Smooth muscle cell (in vitro differentiated cells): Measurements from ENCODE around the gene BBS12. TPM values are rescaled to one million over a fixed set of nuclear protein-coding genes. Genes with fewer than 3 reads are reported as not detected.

Experiments used
- DNase-seq: peaks from one replicate; lab custom pipeline; 2025; ENCODE audit not compliant: unreplicated experiment; lab: John Stamatoyannopoulos, UW
- H2AFZ ChIP-seq: fragments of 200-600 bp; sonication (generic); 2 replicates; pipeline ENCODE4 v1.6.0; 2016; ENCODE audit warnings: antibody characterized with exemption, low read depth, mild to moderate bottlenecking
- H3F3A ChIP-seq: fragments of 200-600 bp; sonication (generic); 2 replicates; pipeline ENCODE4 v1.6.0; 2017; ENCODE audit warnings: antibody characterized with exemption, low read depth
- H3K27ac ChIP-seq: fragments of 200-600 bp; sonication (generic); 2 replicates; pipeline ENCODE4 v1.5.1; 2016; ENCODE audit warnings: low read depth, mild to moderate bottlenecking
- H3K27me3 ChIP-seq: fragments of 200-600 bp; sonication (generic); 2 replicates; pipeline ENCODE4 v1.6.1; 2016; ENCODE audit warnings: low read depth, mild to moderate bottlenecking
- H3K36me3 ChIP-seq: fragments of 200-600 bp; sonication (generic); 2 replicates; pipeline ENCODE4 v1.5.1; 2016; ENCODE audit warnings: low read depth
- H3K4me1 ChIP-seq: fragments of 200-600 bp; sonication (generic); 2 replicates; pipeline ENCODE4 v1.5.1; 2016; ENCODE audit warnings: low read depth
- H3K4me2 ChIP-seq: fragments of 200-600 bp; sonication (generic); 2 replicates; pipeline ENCODE4 v1.6.0; 2016; ENCODE audit warnings: mild to moderate bottlenecking
- H3K4me3 ChIP-seq: fragments of 200-600 bp; sonication (generic); 2 replicates; pipeline ENCODE4 v1.5.1; 2016; ENCODE audit warnings: mild to moderate bottlenecking
- H3K79me2 ChIP-seq: fragments of 200-600 bp; sonication (generic); 2 replicates; pipeline ENCODE4 v1.6.0; 2016; ENCODE audit warnings: low read depth, mild to moderate bottlenecking
- H3K9ac ChIP-seq: fragments of 200-600 bp; sonication (generic); 2 replicates; pipeline ENCODE4 v1.6.0; 2016; ENCODE audit warnings: low read depth
- H3K9me3 ChIP-seq: fragments of 200-600 bp; sonication (generic); replicated peaks from 2 replicates; pipeline ENCODE4 v1.5.1; 2016; ENCODE audit warnings: low read depth
- H4K20me1 ChIP-seq: fragments of 200-600 bp; sonication (generic); 2 replicates; pipeline ENCODE4 v1.6.0; 2016; ENCODE audit warnings: low read depth
- CTCF ChIP-seq: fragments of 200-600 bp; sonication (generic); IDR thresholded peaks from 2 replicates; pipeline ENCODE4 v1.5.1; 2017; ENCODE audit warnings: borderline replicate concordance, mild to moderate bottlenecking, antibody characterized with exemption; ENCODE audit not compliant: insufficient read depth, poor library complexity, severe bottlenecking
- WGBS: methylation state at CpG from one replicate; pipeline ENCODE4 v1.1.7; 2016; ENCODE audit warnings: low lambda C conversion rate; 5-methylcytosine and 5-hydroxymethylcytosine counted together
- polyA plus RNA-seq: library from polyadenylated mRNA; unstranded; fragments of >200 nt; fragmentation: Nextera tagmentation; extraction: Ambion mirVana; gene quantifications from 2 replicates; pipeline ENCODE4 v1.2.1, GENCODE V29; 2016
- total RNA-seq: library from RNA; depleted of rRNA; stranded (reverse); fragments of >200 nt; gene quantifications from 2 replicates; pipeline ENCODE4 v1.2.3, GENCODE V29; 2014

Gene BBS12
- total and polyA plus RNA-seq, 2 experiments from 2014 or later, result 3.6 to 3.7 TPM

GRCh38 chr4:122788935-122789334 is 56.4 kb downstream of the BBS12 start:
- Histone ChIP-seq H3K27ac (no peak overlapping the region), H3K27me3 (no peaks in the 10 kb centered on the region), H3K36me3 (no peaks in the 10 kb centered on the region), H3K4me2 (no peak overlapping the region), H3F3A (no peaks in the 10 kb centered on the region), H4K20me1 (no peaks in the 10 kb centered on the region), H3K4me1 (peaks cover 3% of the 10 kb centered on the region), H3K79me2 (no peaks in the 10 kb centered on the region), H2AFZ (no peak overlapping the region), H3K4me3 (no peak overlapping the region), H3K9ac (no peak overlapping the region), H3K9me3 (no peaks in the 10 kb centered on the region)
- no peak for TF ChIP-seq CTCF
- no peak for DNase-seq
- 85% methylated on average over 4 of the region's 4 CpGs for whole genome bisulfite sequencing

GRCh38 chr4:122793811-122794210 is 61.3 kb downstream of the BBS12 start:
- Histone ChIP-seq H3K4me1 (peaks cover 21% of the 10 kb centered on the region), H4K20me1 (no peaks in the 10 kb centered on the region), H3K27ac (no peak overlapping the region), H3K4me2 (no peak overlapping the region), H3K4me3 (no peak overlapping the region), H3K79me2 (no peaks in the 10 kb centered on the region), H2AFZ (no peak overlapping the region), H3K9ac (no peak overlapping the region), H3F3A (no peaks in the 10 kb centered on the region), H3K9me3 (no peaks in the 10 kb centered on the region), H3K27me3 (no peaks in the 10 kb centered on the region), H3K36me3 (no peaks in the 10 kb centered on the region)
- TF ChIP-seq CTCF, result no peak
- no peak for DNase-seq

Other genes with a start within 250 kb of the BBS12 start
- gene IL21, start 111.6 kb upstream of the BBS12 start, total RNA-seq, result not detected in 2 replicates
- gene IL21, start 111.6 kb upstream of the BBS12 start, polyA plus RNA-seq, result not detected in 2 replicates
- gene FGF2, start 94.1 kb downstream of the BBS12 start, total RNA-seq, result 17.7 and 18.9 TPM in 2 replicates
- gene FGF2, start 94.1 kb downstream of the BBS12 start, polyA plus RNA-seq, result 9.4 and 11.8 TPM in 2 replicates
- gene NUDT6, start 189.9 kb downstream of the BBS12 start, total RNA-seq, result 4.1 and 24.6 TPM in 2 replicates
- 6.2 and 7.0 TPM in 2 replicates for gene NUDT6, start 189.9 kb downstream of the BBS12 start, polyA plus RNA-seq